HG03571 (cell line): ENCODE measurements around the gene ABCG8.
"Not testable (repeated sequence)": the region's sequence is repeated elsewhere in the genome, so short reads cannot be mapped to it uniquely, and the experiment has no call there.

Source experiments
- ATAC-seq: cut with Tn5 transposase; IDR thresholded peaks from one replicate; pipeline ENCODE4 v1.9.1; 2021; ENCODE audit not compliant: unreplicated experiment

Gene ABCG8

DNA sequence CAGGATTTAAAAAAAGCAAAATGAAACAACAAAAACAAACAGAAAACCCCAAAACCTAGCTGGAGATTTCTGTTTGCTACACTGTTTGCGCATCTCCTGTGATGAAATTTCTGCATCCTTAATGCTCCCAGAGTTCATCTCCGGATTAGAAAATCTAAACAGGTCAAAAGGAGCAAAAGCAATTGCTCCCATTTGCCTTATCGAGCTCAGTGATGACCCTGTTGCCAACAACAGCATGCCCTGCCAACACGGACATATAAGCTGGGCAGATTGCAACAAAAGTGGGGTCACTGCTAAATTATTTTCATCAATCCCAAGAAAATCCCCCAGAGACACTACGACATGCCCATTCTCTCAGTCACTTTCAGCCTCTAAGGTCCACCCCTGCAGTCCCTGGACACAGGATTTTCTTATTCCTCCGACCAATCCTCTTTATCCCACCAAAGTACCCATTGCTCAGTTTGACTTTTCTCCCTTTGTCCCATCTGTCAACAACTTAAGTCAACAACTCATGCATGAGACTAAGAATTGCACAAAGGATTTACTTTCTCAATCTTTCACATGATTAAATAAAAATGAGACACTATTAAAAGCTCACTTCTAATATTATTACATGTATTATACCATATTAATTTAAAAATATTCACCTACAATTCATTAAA is 67.8 kb downstream of the ABCG8 start:
- no peak for ATAC-seq

DNA sequence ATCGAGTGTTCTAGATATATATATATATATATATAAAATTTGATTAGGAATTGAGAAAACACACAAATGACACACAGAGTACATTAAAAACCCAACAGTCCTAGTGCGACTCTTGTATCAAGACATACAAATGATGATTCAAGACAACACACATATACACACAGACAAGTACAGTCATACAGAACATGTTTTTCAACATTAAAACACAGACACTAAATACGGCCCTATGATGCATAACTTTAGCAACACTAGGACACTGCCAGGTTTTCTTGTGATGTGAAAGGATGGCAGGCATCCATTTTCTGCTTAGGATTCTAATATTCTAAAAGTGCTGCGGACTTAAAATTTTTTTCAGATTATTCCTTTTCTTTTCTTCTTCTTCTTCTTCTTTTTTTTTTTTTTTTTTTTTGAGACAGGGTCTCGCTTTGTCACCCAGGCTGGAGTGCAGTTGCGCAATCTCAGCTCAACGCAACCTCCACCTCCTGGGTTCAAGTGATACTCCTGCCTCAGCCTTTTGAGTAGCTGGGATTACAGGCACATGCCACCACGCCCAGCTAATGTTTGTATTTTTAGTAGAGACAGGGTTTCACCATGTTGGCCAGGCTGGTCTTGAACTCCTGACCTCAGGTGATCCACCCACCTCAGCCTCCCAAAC is 72.5 kb downstream of the ABCG8 start:
- not testable (repeated sequence) for ATAC-seq

DNA sequence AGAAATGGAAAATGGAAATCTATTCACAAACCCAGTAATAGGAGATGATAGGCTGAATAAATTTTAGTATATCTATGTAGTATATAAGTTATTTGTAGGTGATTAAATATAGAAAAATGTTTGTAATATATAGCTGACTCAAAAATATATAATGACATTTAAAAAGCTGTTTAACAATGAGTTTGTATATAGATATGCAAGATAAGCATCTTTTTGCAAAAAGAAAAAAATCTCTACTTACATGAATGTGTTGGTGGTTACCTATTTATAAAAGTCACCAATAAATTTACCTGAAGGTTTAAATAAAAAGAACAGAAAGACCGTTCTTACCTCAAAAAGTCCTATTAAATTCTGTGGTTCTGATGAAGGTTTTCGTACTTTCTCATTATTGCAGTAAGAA is 85.7 kb downstream of the ABCG8 start:
- no peak for ATAC-seq

DNA sequence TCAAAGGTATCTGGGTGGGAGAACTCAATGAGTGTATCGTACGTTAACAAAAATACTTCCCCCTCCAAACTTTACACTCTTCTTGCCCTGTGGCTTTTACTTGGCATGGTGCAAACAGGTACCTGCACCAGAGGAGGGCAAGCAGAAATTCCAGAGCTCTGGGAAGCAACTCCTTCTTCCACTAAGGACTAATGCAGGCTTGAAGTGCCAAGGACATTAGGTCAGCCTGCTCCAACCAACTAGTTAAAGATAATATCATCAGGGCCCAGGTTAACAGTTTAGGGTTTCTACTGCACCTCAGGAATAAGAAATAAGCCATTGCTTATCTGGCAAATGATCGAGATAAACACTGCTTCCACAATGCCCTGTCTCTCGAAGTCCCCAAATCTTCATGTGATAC is 86.7 kb downstream of the ABCG8 start:
- no peak for ATAC-seq

DNA sequence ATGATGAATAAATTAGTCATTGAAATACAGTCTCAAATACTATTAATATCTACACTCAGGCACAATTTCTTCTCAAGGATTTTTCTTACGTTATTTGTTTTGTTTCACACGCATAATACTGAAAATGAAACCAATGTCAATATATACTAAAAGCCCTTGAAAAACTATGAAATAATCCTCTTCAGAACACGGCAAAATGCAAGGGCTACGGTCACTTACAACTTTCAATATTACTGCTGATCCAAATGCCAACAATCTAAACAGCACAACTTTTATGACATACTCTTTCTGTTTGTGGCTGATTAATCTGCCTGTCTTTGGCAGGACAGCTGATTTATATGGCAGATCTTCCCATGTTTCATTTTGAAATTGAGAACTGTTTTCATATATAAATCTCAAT is 88.7 kb downstream of the ABCG8 start:
- ATAC-seq, result no peak

DNA sequence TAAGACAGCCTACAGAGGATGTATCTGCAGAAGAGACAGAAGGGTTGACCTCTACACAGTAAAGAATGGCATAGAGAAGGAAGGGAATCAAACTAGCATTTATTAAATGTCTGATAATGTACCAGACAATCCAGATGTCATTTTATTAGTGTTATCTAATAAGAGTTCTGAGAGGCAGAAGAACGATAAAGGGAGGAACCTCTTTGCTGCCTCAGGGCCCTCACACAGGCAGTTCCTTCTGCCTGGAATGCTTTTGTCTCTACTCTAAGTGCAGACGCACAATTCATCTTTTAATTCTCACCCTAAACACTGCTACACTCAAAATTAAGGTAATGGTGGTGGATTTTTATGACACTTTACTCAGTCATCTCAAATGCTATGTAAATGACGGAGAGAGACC is 92.5 kb downstream of the ABCG8 start:
- no peak for ATAC-seq
